GM23338 (cell line): Measurements from ENCODE around the gene CACNA2D2. TPM values are rescaled to one million over a fixed set of nuclear protein-coding genes. Genes with fewer than 3 reads are reported as not detected.

Experiments
- ATAC-seq: fragments of 200-7000 bp; cut with Tn5 transposase; 3 replicates; pipeline ENCODE4 v1.9.1; 2020
- DNase-seq: peaks from one replicate; pipeline ENCODE4 v3.0.0-alpha.2; 2015; ENCODE audit warnings: low spot score
- H2AFZ ChIP-seq: fragments of 200-600 bp; sonication (generic); 2 replicates; pipeline ENCODE4 v1.8.0; 2016; ENCODE audit warnings: antibody characterized with exemption, mild to moderate bottlenecking, moderate library complexity
- H3F3A ChIP-seq: fragments of 200-600 bp; sonication (generic); replicated peaks from 2 replicates; pipeline ENCODE4 v1.8.0; 2017; ENCODE audit warnings: antibody characterized with exemption, mixed run types, low read depth
- H3K27ac ChIP-seq: fragments of 200-600 bp; sonication (generic); 2 replicates; pipeline ENCODE4 v1.6.1; 2016; ENCODE audit warnings: low read depth
- H3K27me3 ChIP-seq: fragments of 200-600 bp; sonication (generic); 2 replicates; pipeline ENCODE4 v1.8.0; 2016; ENCODE audit warnings: mild to moderate bottlenecking, mixed run types, moderate library complexity; ENCODE audit not compliant: insufficient read depth
- H3K36me3 ChIP-seq: fragments of 200-600 bp; sonication (generic); 2 replicates; pipeline ENCODE4 v1.8.0; 2016; ENCODE audit warnings: mild to moderate bottlenecking; ENCODE audit not compliant: insufficient read depth
- H3K4me1 ChIP-seq: fragments of 200-600 bp; sonication (generic); 2 replicates; pipeline ENCODE4 v1.8.0; 2016; ENCODE audit warnings: mild to moderate bottlenecking, moderate library complexity; ENCODE audit not compliant: insufficient read depth
- H3K4me2 ChIP-seq: fragments of 200-600 bp; sonication (generic); 2 replicates; pipeline ENCODE4 v1.7.1; 2017; ENCODE audit warnings: mixed run types
- H3K4me3 ChIP-seq: fragments of 200-600 bp; sonication (generic); 2 replicates; pipeline ENCODE4 v1.6.1; 2016; ENCODE audit warnings: mixed run types
- H3K79me2 ChIP-seq: fragments of 200-600 bp; sonication (generic); replicated peaks from 2 replicates; pipeline ENCODE4 v1.8.0; 2017; ENCODE audit warnings: mild to moderate bottlenecking; ENCODE audit not compliant: insufficient read depth
- H3K9me2 ChIP-seq: fragments of 200-600 bp; sonication (generic); 2 replicates; pipeline ENCODE4 v1.8.0; 2017; ENCODE audit not compliant: insufficient read depth
- H4K20me1 ChIP-seq: fragments of 200-600 bp; sonication (generic); replicated peaks from 2 replicates; pipeline ENCODE4 v1.8.0; 2017; ENCODE audit warnings: mild to moderate bottlenecking; ENCODE audit not compliant: insufficient read depth
- H3K27ac Mint-ChIP-seq: 2 replicates; pipeline ENCODE4 v1.8.0; 2020; ENCODE audit warnings: inconsistent platforms, mild to moderate bottlenecking, moderate library complexity, mixed read lengths
- H3K27me3 Mint-ChIP-seq: 3 replicates; pipeline ENCODE4 v1.8.0; 2022; ENCODE audit warnings: low read depth, mild to moderate bottlenecking, moderate library complexity, mixed read lengths, inconsistent platforms; ENCODE audit not compliant: insufficient read depth, poor library complexity
- H3K36me3 Mint-ChIP-seq: 3 replicates; pipeline ENCODE4 v1.8.0; 2021; ENCODE audit warnings: low read depth, mild to moderate bottlenecking, inconsistent platforms, moderate library complexity, mixed read lengths
- H3K4me1 Mint-ChIP-seq: 3 replicates; pipeline ENCODE4 v1.8.0; 2020; ENCODE audit warnings: mild to moderate bottlenecking, inconsistent platforms, mixed read lengths
- H3K4me3 Mint-ChIP-seq: 3 replicates; pipeline ENCODE4 v1.8.0; 2021; ENCODE audit warnings: moderate library complexity, mild to moderate bottlenecking, inconsistent platforms, mixed read lengths
- H3K9me3 Mint-ChIP-seq: 3 replicates; pipeline ENCODE4 v1.8.0; 2020; ENCODE audit warnings: moderate library complexity, mild to moderate bottlenecking, inconsistent platforms, mixed read lengths
- EZH2 ChIP-seq: fragments of 200-600 bp; sonication (generic); IDR thresholded peaks from one replicate; pipeline ENCODE4 v1.8.0; 2017; ENCODE audit warnings: antibody characterized with exemption, mild to moderate bottlenecking, low read depth; ENCODE audit not compliant: unreplicated experiment
- EZH2phosphoT487 ChIP-seq: fragments of 200-600 bp; sonication (generic); IDR thresholded peaks from one replicate; pipeline ENCODE4 v1.8.1; 2018; ENCODE audit warnings: antibody characterized with exemption; ENCODE audit not compliant: unreplicated experiment
- JUNB ChIP-seq: IDR thresholded peaks from one replicate; pipeline ENCODE4 v1.6.1; 2016; ENCODE audit warnings: antibody characterized with exemption; ENCODE audit not compliant: unreplicated experiment
- POLR2AphosphoS5 ChIP-seq: IDR thresholded peaks from 2 replicates; pipeline ENCODE4 v1.6.1; 2016; ENCODE audit warnings: antibody characterized with exemption, low read depth
- REST ChIP-seq: IDR thresholded peaks from one replicate; pipeline ENCODE4 v1.6.1; 2018; ENCODE audit warnings: antibody characterized with exemption; ENCODE audit not compliant: unreplicated experiment
- ZNF114 ChIP-seq: fragments of 250-450 bp; sonication (Bioruptor Pico); IDR thresholded peaks from 2 replicates; pipeline ENCODE4 v1.5.0; 2020; ENCODE audit warnings: mild to moderate bottlenecking, moderate library complexity
- ZNF331 ChIP-seq: fragments of 250-450 bp; sonication (Bioruptor Pico); IDR thresholded peaks from 2 replicates; pipeline ENCODE4 v1.5.0; 2020; ENCODE audit warnings: low read depth, mild to moderate bottlenecking, moderate library complexity
- polyA plus RNA-seq: library from polyadenylated mRNA; unstranded; fragments of >200 nt; fragmentation: Nextera tagmentation; extraction: Ambion mirVana; gene quantifications from 2 replicates; pipeline ENCODE4 v1.2.1, GENCODE V29; 2016
- total RNA-seq: library from RNA; depleted of rRNA; stranded (reverse); fragments of >200 nt; shearing (Covaris generic); gene quantifications from 2 replicates; pipeline ENCODE4 v1.2.3, GENCODE V29; 2014
- TF ChIP-seq, protein P1 (sequence below): IDR thresholded peaks from 2 replicates; pipeline ENCODE4 v1.6.1; 2016; ENCODE audit warnings: antibody characterized with exemption
- TF ChIP-seq, protein P2 (sequence below), 2 experiments: fragments of 200-600 bp in 1 of 2; sonication (generic) in 1 of 2; conservative IDR thresholded peaks; 2 replicates each; pipeline versions ENCODE4 v1.5.1 to v1.6.1; 2016 to 2017; ENCODE audit warnings: antibody characterized with exemption in 2 of 2, low read depth in 2 of 2, mild to moderate bottlenecking in 2 of 2, moderate library complexity in 1 of 2
- TF ChIP-seq, protein P3 (sequence below): fragments of 250-450 bp; sonication (Bioruptor Pico); IDR thresholded peaks from 2 replicates; pipeline ENCODE4 v1.5.0; 2020; ENCODE audit warnings: mild to moderate bottlenecking, moderate library complexity

CACNA2D2 gene
- total and polyA plus RNA-seq, 2 experiments from 2014 or later: 4.7 to 11.4 TPM

DNA sequence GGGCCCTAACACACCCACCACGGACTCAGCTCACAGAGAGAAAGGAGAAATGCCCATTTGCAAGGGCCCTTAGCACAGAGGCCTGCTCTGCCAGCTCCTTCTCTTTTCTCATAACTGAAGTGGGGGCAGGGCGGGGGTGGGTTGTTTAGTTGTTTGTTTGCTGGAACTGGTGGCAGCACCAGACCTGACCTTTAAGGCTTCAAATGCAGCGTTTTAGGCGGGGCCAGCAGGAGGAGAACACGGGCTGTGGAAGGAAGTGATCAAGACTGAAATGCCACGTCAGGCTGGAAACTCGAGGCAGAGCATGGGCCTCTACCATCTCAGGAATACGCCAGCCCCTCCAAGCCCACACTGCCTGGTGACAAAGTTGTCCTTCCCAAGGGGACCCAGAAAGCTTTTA, 9.3 kb downstream of the CACNA2D2 start:
- Mint-ChIP-seq H3K36me3 (no peaks in the 10 kb centered on the region), H3K27me3 (peaks cover 13% of the 10 kb centered on the region), H3K9me3 (no peaks in the 10 kb centered on the region; the same call in 2 of the 3 replicates), H3K4me3 (no peak overlapping the region), H3K27ac (no peak overlapping the region), H3K4me1 (peaks cover 63% of the 10 kb centered on the region)
- 0 out of 2 replicates have a peak overlapping the region, but pooled peaks have one; percentile 3 for H3K4me2 ChIP-seq
- TF ChIP-seq ZNF331 (CRISPR knock-in tag) (no peak), REST (no peak), EZH2phosphoT487 (no peak), POLR2AphosphoS5 (no peak), EZH2 (no peak), ZNF114 (CRISPR knock-in tag) (no peak), JUNB (no peak)
- TF ChIP-seq, protein P1, sequence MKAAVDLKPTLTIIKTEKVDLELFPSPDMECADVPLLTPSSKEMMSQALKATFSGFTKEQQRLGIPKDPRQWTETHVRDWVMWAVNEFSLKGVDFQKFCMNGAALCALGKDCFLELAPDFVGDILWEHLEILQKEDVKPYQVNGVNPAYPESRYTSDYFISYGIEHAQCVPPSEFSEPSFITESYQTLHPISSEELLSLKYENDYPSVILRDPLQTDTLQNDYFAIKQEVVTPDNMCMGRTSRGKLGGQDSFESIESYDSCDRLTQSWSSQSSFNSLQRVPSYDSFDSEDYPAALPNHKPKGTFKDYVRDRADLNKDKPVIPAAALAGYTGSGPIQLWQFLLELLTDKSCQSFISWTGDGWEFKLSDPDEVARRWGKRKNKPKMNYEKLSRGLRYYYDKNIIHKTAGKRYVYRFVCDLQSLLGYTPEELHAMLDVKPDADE: no peak
- TF ChIP-seq, protein P2, sequence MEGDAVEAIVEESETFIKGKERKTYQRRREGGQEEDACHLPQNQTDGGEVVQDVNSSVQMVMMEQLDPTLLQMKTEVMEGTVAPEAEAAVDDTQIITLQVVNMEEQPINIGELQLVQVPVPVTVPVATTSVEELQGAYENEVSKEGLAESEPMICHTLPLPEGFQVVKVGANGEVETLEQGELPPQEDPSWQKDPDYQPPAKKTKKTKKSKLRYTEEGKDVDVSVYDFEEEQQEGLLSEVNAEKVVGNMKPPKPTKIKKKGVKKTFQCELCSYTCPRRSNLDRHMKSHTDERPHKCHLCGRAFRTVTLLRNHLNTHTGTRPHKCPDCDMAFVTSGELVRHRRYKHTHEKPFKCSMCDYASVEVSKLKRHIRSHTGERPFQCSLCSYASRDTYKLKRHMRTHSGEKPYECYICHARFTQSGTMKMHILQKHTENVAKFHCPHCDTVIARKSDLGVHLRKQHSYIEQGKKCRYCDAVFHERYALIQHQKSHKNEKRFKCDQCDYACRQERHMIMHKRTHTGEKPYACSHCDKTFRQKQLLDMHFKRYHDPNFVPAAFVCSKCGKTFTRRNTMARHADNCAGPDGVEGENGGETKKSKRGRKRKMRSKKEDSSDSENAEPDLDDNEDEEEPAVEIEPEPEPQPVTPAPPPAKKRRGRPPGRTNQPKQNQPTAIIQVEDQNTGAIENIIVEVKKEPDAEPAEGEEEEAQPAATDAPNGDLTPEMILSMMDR (conservative IDR thresholded peaks at IDR 0.05; ENCODE audit: low read depth in 2 of 2): no peak
- TF ChIP-seq, protein P3, sequence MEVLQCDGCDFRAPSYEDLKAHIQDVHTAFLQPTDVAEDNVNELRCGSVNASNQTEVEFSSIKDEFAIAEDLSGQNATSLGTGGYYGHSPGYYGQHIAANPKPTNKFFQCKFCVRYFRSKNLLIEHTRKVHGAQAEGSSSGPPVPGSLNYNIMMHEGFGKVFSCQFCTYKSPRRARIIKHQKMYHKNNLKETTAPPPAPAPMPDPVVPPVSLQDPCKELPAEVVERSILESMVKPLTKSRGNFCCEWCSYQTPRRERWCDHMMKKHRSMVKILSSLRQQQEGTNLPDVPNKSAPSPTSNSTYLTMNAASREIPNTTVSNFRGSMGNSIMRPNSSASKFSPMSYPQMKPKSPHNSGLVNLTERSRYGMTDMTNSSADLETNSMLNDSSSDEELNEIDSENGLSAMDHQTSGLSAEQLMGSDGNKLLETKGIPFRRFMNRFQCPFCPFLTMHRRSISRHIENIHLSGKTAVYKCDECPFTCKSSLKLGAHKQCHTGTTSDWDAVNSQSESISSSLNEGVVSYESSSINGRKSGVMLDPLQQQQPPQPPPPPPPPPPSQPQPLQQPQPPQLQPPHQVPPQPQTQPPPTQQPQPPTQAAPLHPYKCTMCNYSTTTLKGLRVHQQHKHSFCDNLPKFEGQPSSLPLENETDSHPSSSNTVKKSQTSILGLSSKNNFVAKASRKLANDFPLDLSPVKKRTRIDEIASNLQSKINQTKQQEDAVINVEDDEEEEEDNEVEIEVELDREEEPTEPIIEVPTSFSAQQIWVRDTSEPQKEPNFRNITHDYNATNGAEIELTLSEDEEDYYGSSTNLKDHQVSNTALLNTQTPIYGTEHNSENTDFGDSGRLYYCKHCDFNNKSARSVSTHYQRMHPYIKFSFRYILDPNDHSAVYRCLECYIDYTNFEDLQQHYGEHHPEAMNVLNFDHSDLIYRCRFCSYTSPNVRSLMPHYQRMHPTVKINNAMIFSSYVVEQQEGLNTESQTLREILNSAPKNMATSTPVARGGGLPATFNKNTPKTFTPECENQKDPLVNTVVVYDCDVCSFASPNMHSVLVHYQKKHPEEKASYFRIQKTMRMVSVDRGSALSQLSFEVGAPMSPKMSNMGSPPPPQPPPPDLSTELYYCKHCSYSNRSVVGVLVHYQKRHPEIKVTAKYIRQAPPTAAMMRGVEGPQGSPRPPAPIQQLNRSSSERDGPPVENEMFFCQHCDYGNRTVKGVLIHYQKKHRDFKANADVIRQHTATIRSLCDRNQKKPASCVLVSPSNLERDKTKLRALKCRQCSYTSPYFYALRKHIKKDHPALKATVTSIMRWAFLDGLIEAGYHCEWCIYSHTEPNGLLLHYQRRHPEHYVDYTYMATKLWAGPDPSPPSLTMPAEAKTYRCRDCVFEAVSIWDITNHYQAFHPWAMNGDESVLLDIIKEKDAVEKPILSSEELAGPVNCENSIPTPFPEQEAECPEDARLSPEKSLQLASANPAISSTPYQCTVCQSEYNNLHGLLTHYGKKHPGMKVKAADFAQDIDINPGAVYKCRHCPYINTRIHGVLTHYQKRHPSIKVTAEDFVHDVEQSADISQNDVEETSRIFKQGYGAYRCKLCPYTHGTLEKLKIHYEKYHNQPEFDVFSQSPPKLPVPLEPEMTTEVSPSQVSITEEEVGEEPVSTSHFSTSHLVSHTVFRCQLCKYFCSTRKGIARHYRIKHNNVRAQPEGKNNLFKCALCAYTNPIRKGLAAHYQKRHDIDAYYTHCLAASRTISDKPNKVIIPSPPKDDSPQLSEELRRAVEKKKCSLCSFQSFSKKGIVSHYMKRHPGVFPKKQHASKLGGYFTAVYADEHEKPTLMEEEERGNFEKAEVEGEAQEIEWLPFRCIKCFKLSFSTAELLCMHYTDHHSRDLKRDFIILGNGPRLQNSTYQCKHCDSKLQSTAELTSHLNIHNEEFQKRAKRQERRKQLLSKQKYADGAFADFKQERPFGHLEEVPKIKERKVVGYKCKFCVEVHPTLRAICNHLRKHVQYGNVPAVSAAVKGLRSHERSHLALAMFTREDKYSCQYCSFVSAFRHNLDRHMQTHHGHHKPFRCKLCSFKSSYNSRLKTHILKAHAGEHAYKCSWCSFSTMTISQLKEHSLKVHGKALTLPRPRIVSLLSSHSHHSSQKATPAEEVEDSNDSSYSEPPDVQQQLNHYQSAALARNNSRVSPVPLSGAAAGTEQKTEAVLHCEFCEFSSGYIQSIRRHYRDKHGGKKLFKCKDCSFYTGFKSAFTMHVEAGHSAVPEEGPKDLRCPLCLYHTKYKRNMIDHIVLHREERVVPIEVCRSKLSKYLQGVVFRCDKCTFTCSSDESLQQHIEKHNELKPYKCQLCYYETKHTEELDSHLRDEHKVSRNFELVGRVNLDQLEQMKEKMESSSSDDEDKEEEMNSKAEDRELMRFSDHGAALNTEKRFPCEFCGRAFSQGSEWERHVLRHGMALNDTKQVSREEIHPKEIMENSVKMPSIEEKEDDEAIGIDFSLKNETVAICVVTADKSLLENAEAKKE (CRISPR knock-in tag): no peak
- H3K4me3 ChIP-seq: no peak overlapping the region
- no peak overlapping the region for H2AFZ ChIP-seq
- DNase-seq (no peak), ATAC-seq (no peak)
- H3K36me3 ChIP-seq: no peaks in the 10 kb centered on the region
- H4K20me1 ChIP-seq: 0 out of 2 replicates have a peak, but pooled peaks cover 3% of the 10 kb centered on the region
- H3K4me1 ChIP-seq: peaks cover 48% of the 10 kb centered on the region
- H3F3A ChIP-seq: peaks cover 11% of the 10 kb centered on the region; the same call in 1 of the 2 replicates
- H3K27ac ChIP-seq: no peak overlapping the region
- no peaks in the 10 kb centered on the region; the same call in none of the 2 replicates for H3K79me2 ChIP-seq
- H3K9me2 ChIP-seq: 0 out of 2 replicates have a peak, but pooled peaks cover 3% of the 10 kb centered on the region
- peaks cover 19% of the 10 kb centered on the region; the same call in 1 of the 2 replicates for H3K27me3 ChIP-seq
